ENCODE results near the gene COMT.

DNA sequence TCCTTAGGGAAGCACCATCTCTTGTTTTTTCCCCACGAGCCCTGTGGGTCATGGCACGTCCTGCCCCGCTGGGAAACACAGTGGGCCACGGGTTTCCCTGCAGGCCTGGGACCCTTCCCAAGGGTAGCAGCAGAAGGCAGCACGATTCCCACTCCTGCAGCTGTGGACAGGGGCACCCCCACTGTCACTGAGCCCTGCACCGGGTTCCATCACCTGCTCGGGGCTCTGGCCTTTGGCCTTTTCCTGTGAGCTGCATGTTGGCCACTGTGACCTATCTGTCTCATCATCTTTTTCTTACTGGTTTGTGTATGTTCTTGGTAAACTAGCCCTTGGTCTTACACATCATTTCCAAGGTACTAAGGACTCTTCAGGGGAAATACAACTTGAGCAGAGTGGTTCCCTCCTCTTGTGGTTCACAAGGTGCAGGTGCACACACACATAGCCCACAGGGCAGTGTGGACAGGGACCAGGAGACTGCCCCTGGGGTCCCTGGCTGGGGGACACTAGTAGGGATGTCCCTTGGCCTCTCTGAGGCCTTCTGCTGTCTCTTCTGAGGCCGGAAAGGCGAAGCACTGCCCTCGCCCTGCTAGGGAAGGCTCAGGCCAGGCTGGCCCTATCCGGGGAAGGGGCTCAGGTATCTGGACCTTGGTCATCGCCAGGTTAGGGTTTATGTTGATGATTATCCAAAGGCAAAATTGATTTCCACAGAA lies 19.1 kb downstream of the COMT start:
- TF ChIP-seq, protein P1, sequence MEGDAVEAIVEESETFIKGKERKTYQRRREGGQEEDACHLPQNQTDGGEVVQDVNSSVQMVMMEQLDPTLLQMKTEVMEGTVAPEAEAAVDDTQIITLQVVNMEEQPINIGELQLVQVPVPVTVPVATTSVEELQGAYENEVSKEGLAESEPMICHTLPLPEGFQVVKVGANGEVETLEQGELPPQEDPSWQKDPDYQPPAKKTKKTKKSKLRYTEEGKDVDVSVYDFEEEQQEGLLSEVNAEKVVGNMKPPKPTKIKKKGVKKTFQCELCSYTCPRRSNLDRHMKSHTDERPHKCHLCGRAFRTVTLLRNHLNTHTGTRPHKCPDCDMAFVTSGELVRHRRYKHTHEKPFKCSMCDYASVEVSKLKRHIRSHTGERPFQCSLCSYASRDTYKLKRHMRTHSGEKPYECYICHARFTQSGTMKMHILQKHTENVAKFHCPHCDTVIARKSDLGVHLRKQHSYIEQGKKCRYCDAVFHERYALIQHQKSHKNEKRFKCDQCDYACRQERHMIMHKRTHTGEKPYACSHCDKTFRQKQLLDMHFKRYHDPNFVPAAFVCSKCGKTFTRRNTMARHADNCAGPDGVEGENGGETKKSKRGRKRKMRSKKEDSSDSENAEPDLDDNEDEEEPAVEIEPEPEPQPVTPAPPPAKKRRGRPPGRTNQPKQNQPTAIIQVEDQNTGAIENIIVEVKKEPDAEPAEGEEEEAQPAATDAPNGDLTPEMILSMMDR (IDR thresholded peaks at IDR 0.05), result no peak
- no peak for TF ChIP-seq POLR2A (IDR thresholded peaks at IDR 0.05)

Measured in ovary (tissue), 3 donors.